HG03575 (cell line): Measurements from ENCODE around the gene LTK.
"Not testable (repeated sequence)": the region's sequence is repeated elsewhere in the genome, so short reads cannot be mapped to it uniquely, and the experiment has no call there.

Experiments used
- ATAC-seq: cut with Tn5 transposase; IDR thresholded peaks from one replicate; pipeline ENCODE4 v1.9.1; 2021; ENCODE audit not compliant: unreplicated experiment, insufficient number of reproducible peaks, low FRiP score; ENCODE audit errors: extremely low read depth

The LTK gene

DNA sequence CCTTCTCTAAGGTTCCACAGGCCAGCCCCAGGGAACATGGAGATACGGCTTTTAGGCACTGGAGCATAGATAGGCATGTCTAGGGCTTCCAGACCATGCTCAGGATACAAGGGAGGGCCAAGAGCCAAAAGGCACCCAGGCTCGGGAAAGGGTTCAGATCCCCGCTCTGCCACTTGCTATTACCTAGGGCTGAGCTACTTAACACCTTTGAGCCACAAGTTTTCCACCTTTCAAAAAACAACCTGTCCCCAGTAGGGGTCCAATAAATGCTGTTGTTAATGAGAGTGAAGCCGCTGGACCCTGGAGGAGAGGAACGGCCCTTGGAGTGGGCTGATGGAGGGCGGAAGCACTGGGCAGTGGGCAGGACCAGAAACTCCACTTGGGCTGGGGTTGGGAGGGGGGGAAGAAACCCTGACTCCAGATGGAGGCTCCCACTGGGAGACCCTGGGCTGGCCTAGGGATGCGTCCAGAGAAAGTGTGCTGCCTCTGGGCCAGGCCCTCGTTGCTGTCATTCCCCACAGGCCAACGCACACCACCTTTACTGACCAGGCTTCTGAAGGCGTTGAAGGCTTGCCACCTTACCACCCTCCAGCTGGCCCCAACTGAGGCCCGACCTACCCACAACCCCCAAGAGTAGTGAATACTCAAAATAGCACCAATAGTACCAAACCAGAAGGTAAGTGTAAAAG lies 28.5 kb downstream of the LTK start:
- ATAC-seq, result no peak

DNA sequence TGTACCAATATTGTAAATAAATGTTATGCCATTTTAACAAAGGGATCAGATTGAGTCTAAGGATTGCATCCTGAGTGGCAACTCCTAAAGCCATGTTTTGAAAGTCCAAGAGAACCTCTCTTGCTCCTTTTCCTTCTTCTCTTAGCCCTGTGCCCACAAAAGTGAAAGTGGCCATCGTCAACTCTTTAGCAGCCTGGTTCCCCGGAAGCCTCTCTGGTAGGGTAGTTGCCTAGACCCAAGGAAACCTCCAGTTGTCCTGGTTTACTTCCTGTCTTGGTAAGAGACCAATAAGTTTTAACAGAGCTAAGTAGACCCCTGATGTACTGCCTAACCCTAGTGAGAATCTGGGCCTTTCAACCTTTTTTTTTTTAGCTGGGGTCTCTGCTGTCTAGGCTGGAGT lies 30.1 kb downstream of the LTK start:
- ATAC-seq, result no peak

DNA sequence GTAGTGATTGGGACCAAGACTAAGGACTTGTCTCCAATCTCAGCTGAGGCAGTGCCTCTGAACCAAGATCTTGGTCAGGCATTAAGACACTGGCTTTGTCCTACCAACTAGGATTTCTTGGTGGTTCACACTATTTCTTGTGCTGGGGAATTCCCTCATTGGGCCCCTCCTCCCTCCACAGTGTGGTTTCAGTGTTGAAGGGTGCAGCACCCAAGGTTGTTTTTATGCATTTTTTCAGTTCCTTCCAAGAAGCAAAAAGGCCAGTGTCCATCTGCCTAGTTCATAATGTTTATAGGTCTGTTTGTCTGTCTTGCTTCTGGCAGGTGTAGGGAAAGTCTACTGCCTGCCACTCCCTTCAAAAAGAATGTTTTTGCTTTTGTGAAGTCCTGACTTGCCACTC lies 30.5 kb downstream of the LTK start:
- ATAC-seq, result no peak

DNA sequence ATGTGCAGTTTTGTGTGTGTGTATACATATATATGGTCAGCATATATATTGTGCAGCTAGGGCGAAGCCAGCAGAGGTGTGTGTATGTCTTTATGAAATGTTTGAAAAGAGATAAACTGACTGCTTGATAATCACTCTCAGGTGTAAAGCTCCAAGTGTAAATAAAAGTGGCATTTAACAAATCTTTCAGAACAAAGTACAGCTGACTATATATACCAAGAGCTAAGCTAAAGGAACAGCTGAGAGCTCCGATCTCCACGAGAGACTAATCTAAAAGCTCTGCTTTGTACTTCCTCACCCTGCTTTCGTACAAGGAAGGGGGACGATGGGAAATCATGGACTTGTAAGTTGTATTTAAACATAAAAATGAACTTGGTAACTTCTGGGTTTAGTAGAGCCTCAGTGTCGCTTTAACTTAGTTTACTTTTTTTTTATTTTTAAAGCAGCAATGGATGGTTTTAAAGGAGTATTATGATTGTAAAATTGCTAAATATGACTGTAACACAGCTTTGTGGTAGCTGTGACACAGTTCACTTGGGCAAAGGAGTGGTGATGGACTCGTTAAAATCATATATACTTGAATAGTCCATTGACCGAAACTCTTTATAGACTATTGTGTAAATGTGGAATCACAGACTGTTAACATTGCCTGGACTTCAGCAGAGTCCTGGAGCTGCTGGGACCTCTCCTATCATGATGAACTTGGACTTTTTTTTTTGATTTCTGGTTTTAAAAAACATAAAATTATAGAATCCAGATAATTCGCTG lies 31.3 kb downstream of the LTK start:
- ATAC-seq, result no peak

DNA sequence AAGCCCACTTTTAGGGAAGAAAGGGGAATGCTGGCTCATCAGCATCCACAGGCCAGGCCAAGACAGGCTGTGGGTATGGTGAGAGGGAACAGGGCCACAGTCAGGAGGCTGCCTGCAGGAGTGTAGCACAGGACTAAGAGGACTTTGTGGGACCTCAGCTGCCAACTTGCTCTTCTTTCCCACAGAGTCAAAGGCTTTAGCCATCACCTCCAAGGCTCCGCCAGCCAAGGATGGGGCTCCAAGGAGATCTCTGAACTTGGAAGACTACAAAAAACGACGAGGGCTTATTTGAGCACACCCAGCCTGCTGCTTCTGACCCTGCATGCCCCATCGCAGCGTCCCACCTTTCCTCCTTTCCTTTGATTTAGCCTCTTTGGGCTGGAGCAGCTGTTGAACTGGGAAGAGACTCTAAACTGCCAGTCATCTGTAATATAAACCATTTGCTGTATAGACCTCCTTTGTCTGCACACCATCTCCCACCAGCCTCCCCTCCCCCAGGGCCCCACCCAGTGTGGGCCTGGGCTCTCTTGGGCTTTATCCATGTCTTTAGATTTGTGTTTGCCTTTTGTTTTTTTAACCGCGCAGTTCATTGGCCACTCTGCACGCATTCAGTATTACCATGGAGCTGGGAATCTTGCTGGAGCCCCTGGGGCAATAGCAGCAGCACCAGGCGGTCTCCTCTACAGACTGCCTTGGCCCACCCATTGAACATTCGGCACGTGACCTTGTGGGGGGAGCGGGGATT lies 33.1 kb downstream of the LTK start:
- no peak for ATAC-seq

DNA sequence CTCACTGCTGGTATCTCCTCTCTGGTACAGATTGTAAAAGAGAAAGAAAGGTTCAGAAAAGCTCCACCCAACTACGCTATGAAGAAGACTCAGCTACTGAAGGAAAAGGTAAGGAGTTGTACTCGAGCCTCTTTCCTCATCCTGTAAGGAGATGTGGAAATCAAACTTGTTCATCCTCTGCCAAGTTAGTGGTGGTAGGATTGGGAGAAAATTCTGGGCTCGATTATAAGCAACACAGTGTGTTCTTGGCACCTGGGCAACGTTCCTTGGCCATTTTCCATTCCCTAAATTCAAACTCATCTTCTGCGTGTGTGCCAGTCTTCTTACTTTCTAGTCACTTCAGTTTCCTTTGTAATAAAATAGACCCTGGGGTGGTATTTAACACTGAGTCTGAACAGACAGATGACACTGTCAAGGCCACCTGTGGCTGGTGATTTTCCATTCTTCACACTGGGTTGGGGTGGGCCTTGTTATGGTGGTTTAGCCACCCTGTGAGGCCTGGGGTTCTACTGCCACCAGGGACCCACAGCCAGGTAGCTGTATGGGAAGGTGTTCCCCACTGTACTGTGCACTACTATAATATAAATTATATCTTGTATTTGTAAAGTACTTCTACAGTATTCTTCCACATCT lies 37.1 kb downstream of the LTK start:
- ATAC-seq, result no peak

DNA sequence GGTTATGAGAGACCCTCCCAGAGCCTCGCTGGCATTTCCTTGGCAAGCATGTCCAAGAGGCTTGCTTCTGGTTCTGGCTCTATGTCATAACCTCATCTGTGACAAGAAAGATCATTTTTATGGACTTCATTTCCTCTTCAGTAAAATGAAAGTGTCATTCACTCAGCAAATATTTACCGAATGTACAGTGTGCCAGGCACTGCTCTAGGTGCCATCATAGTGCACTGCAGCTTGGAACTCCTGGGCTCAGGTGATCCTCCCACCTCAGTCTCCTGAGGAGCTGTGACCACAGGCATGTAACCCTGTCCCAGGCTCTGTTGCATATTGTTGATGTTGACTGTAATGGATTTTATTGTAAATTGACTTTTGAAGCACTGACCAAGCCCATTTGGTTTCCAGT lies 38.7 kb downstream of the LTK start:
- ATAC-seq, result no peak

DNA sequence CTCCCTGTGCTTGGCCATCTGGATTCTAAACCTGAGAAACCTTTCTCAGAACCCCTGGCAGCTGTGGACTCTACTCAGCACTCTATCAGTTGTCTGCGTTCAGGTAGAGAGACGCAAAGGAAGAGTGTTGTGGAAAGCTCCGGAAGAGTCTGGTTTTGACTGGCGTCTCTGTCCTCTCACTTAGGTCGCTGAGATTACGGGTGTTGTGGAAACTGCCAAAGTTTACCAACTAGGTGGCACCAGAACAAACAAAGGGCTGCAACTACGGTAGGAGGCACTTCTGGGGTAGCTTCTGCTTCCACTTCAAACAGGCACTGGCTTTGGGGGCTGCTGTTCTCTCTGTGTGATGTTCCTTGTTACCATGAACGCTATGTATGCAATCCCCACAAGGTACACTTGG lies 39.2 kb downstream of the LTK start:
- no peak for ATAC-seq

DNA sequence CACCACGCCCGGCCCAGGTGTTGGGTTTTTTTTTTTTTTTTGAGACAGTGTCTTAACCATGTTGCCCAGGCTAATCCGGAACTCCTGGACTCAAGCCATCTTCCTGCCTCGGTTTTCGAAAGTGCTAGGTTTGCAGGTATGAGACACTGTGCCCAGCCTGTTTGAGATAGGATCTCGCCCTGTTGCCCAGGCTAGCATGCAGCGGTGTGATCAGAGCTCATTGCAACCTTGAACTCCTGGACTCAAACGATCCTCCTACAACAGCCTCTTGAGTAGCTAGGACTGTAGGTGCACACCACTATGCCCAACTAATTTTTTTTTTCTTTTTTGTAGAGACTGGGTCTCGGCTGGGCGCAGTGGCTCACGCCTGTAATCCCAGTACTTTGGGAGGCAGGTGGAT lies 40.2 kb downstream of the LTK start:
- no peak for ATAC-seq

DNA sequence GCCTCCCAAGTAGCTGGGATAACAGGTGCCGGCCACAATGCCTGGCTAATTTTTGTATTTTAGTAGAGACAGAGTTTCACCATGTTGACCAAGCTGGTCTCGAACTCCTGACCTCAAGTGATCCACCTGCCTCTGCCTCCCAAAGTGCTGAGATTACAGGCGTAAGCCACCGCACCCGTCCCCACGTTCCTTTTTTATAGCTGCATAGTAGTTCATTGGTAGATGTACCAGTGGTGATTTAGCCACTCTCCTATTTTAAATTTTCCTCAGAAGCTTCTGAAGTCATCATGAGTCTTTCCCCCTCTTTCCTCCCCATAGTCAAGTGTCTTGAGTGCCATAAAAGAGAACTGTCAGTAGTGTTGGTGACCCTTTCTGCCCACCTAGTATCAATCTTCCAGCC lies 44.0 kb downstream of the LTK start:
- not testable (repeated sequence) for ATAC-seq

DNA sequence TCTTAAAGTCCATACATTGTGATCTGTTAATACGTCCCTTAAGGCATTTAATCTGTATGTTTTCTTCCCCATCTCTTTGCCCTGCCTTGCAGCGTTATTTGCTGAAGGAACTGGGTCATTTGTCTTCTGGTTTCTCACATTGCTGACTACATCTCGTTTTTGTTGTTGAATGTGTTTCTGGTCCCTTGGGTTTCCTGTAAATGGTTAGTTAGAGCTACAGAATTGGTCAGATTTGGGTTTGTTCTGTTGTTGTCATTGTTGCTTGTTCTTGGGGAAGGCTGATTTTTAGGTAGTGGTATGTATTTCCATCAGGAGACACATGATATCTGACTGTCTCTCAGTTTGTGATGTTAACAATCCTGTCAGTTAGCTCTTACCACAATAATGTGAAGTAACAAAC lies 46.9 kb downstream of the LTK start:
- ATAC-seq, result no peak

DNA sequence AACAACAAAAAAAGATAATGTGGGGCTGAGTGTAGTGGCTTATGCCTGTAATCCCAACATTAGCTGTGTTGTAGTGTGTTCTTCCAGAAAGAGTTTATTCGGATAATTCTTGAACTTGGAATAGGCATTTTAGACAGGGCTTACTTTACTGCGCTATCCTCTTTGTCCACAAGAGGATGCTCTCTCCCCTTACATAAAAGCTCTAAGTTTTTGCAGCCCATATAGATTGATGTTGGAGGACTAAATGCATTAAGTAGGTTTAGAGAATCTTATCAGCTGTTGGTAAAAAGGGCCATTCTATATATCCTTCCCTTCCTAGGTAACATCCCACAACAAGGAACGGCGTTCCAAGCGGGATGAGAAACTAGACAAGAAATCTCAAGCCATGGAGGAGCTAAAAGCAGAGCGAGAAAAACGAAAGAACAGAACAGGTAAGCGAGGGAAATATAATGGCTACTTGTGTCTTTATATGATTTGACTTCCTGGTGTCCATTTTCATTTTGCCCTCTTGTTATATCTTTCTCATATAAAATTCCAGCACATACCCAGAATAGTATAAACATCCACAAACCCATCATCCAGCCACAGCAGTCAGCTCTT lies 47.7 kb downstream of the LTK start:
- ATAC-seq, result no peak

DNA sequence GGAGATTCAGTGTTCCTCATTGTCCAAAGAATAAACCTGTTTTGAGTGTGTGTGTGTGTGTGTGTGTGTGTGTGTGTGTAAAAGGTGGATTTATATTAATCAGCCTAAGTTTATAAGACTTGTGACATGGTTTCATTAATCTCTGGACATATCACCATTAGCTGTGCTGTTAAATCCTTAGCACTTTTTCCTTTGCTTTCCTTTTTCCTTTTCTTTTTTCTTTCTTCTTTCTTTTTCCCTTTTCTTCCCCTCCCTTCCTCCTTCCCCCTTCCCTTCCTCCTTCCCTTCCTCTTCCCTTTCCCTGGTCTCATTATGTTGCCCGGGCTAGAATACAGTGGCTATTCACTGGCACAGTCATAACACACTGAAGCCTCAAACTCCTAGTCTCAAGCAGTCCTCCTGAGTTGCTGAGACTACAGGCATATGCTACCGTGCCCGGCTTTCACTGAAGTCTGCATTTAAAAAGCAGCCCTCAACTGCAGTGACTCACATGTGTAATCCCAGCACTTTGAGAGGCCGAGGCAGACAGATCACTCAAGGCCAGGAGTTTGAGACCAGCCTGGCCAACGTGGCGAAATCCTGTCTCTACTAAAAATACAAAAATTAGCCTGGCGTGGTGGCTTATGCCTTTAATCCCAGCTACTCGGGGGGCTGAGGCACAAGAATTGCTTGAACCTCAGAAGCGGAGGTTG lies 48.6 kb downstream of the LTK start:
- no peak for ATAC-seq

DNA sequence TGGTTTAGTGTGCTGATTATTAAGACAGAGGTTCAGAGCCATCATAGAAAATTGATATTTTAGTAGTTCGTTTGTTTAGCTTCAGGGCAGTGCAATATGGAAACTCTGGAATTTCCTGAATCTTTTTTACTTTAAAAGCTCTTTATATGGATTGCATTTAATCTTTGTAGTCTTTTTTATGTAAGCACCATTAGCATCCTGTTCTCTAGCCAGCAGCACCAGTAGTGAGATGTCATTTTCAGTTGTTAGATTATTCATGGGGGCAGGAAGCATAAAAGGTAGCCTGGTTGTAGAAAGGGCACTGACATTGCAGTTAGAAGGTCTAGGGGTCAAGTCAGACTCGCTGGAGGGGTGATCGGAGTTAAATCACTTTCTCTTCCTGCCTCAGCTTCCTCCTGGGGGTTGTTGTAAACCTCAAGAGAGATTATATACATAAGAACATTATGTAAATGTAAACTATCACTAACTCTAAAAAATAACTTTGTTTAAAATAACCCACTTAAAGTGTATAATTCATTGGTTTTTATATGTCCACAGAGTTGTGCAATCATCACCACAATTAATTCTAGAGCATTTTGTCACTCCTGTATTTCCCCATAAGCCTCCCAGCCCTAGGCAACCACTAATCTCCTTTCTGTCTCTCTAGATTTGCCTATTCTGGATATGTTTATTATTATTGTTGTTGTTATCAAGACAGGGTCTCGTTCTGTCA lies 51.4 kb downstream of the LTK start:
- no peak for ATAC-seq
